ENCODE data around the gene ZNF423. TPM values are rescaled to one million over a fixed set of nuclear protein-coding genes. Genes with fewer than 3 reads are reported as not detected.

The ZNF423 gene
- total RNA-seq, 1 donor from 2014 or later = 10.6 TPM

DNA sequence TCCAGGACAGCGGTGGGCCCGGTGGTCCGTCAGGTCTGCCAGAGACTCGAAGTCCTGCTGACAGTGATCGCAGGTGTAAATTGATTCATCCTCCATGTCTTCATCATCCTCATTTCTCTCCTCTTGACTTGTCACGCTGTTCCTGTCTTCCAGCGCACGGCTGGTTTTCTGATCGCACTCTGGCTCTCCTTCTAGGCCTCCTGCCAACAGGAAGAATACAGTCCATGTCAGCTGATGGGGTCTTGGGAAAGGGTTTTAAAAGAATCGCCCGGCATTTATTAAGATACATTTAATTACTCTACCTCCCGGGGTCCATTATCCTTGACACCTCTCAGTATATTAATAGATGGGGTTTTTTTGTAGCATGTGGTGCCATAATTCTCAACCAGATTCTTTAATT is 125.1 kb downstream of the ZNF423 start:
- Mint-ChIP-seq H3K9me3 (ENCODE audit: unreplicated experiment) (peaks cover 10% of the 10 kb centered on the region), H3K36me3 (ENCODE audit: low read depth, unreplicated experiment) (peaks cover 19% of the 10 kb centered on the region), H3K4me3 (ENCODE audit: unreplicated experiment) (no peak overlapping the region), H3K27me3 (ENCODE audit: low read depth, unreplicated experiment) (no peaks in the 10 kb centered on the region), H3K4me1 (ENCODE audit: low read depth, unreplicated experiment) (no peaks in the 10 kb centered on the region), H3K27ac (ENCODE audit: unreplicated experiment) (no peak overlapping the region)
- H3K27me3 ChIP-seq (ENCODE audit: insufficient read depth, low read length) = no peaks in the 10 kb centered on the region
- TF ChIP-seq CTCF (IDR thresholded peaks at IDR 0.05; ENCODE audit: insufficient read depth, low read depth, low read length) (no peak), EZH2 (IDR thresholded peaks at IDR 0.05; ENCODE audit: insufficient read depth, low read length) (no peak)
- no peaks in the 10 kb centered on the region for H3K4me1 ChIP-seq (ENCODE audit: insufficient read depth, low read length)
- no peak overlapping the region for H3K27ac ChIP-seq (ENCODE audit: low read depth, low read length)
- H3K4me3 ChIP-seq (ENCODE audit: insufficient read depth, low read depth, low read length) = no peak overlapping the region
- H3K4me2 ChIP-seq (ENCODE audit: low read length) = no peak overlapping the region
- no peaks in the 10 kb centered on the region for H4K20me1 ChIP-seq (ENCODE audit: insufficient read depth, low read length)
- H3K9me3 ChIP-seq (ENCODE audit: insufficient read depth, low read depth, low read length) = peaks cover 4% of the 10 kb centered on the region
- no peaks in the 10 kb centered on the region for H3K79me2 ChIP-seq (ENCODE audit: insufficient read depth, low read length)
- H3K9ac ChIP-seq (ENCODE audit: low read length) = no peak overlapping the region
- H3K36me3 ChIP-seq (ENCODE audit: insufficient read depth, low read length) = peaks cover 2% of the 10 kb centered on the region
- DNase-seq (ENCODE audit: low read depth) = no peak
- H2AFZ ChIP-seq (ENCODE audit: low read depth, low read length) = no peak overlapping the region
- FAIRE-seq = no peak

DNA sequence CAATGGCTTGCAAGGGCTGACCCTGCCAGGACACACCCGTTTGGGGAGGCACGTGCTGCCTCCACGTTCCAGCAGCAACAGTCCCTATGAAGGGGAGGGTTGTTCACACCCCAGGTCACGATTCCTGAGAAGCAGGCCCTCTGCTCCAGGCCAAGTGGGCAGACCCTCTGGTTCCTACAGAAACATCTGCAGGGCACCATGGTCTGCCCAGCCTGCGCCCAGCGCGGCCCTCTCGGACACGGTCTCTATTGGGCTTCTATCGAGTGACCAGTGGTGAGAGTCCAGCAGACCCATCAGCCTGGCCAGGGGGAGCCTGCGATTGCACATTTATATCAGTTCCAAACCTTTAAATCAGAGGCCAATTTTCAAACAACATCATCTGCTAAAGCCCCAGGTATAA is 128.3 kb downstream of the ZNF423 start:
- H3K27me3 ChIP-seq (ENCODE audit: insufficient read depth, low read length) = no peaks in the 10 kb centered on the region
- Mint-ChIP-seq H3K27ac (ENCODE audit: unreplicated experiment) (no peak overlapping the region), H3K27me3 (ENCODE audit: low read depth, unreplicated experiment) (no peaks in the 10 kb centered on the region), H3K9me3 (ENCODE audit: unreplicated experiment) (peaks cover 10% of the 10 kb centered on the region), H3K4me1 (ENCODE audit: low read depth, unreplicated experiment) (no peaks in the 10 kb centered on the region), H3K36me3 (ENCODE audit: low read depth, unreplicated experiment) (peaks cover 15% of the 10 kb centered on the region), H3K4me3 (ENCODE audit: unreplicated experiment) (no peak overlapping the region)
- H4K20me1 ChIP-seq (ENCODE audit: insufficient read depth, low read length) = no peaks in the 10 kb centered on the region
- no peak overlapping the region for H3K9ac ChIP-seq (ENCODE audit: low read length)
- no peak for TF ChIP-seq CTCF (IDR thresholded peaks at IDR 0.05; ENCODE audit: insufficient read depth, low read depth, low read length)
- no peak for TF ChIP-seq EZH2 (IDR thresholded peaks at IDR 0.05; ENCODE audit: insufficient read depth, low read length)
- H3K4me1 ChIP-seq (ENCODE audit: insufficient read depth, low read length) = no peaks in the 10 kb centered on the region
- H3K9me3 ChIP-seq (ENCODE audit: insufficient read depth, low read depth, low read length) = peaks cover 4% of the 10 kb centered on the region
- no peak overlapping the region for H3K4me3 ChIP-seq (ENCODE audit: insufficient read depth, low read depth, low read length)
- no peak overlapping the region for H3K27ac ChIP-seq (ENCODE audit: low read depth, low read length)
- H2AFZ ChIP-seq (ENCODE audit: low read depth, low read length) = no peak overlapping the region
- H3K79me2 ChIP-seq (ENCODE audit: insufficient read depth, low read length) = no peaks in the 10 kb centered on the region
- H3K4me2 ChIP-seq (ENCODE audit: low read length) = no peak overlapping the region
- FAIRE-seq (no peak), DNase-seq (ENCODE audit: low read depth) (no peak)
- peaks cover 2% of the 10 kb centered on the region for H3K36me3 ChIP-seq (ENCODE audit: insufficient read depth, low read length)

DNA sequence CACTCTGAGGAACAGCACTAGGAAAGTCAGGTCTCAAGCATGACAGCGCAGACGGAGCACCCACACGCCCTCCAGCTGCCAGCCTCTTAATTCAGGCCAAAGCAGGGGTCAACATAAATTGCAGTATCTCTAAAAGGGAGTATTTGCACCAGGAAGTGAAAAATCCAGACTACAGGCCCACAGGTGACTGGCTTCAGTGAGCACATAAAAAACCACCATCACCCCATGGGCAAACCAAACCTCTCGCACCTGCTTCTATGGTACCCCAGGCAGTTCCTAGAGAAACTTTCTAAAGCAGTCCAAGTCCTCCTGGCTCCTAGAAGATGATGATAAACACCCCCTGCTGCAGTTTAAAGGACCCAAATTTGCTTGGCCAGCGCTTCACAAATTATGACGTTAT is 129.8 kb downstream of the ZNF423 start:
- Mint-ChIP-seq H3K9me3 (ENCODE audit: unreplicated experiment) (peaks cover 14% of the 10 kb centered on the region), H3K4me1 (ENCODE audit: low read depth, unreplicated experiment) (no peaks in the 10 kb centered on the region), H3K27ac (ENCODE audit: unreplicated experiment) (no peak overlapping the region), H3K27me3 (ENCODE audit: low read depth, unreplicated experiment) (no peaks in the 10 kb centered on the region), H3K36me3 (ENCODE audit: low read depth, unreplicated experiment) (peaks cover 15% of the 10 kb centered on the region), H3K4me3 (ENCODE audit: unreplicated experiment) (no peak overlapping the region)
- H3K36me3 ChIP-seq (ENCODE audit: insufficient read depth, low read length) = peaks cover 2% of the 10 kb centered on the region
- FAIRE-seq = no peak
- no peak overlapping the region for H3K27ac ChIP-seq (ENCODE audit: low read depth, low read length)
- no peaks in the 10 kb centered on the region for H3K79me2 ChIP-seq (ENCODE audit: insufficient read depth, low read length)
- no peak overlapping the region for H3K4me3 ChIP-seq (ENCODE audit: insufficient read depth, low read depth, low read length)
- H3K9ac ChIP-seq (ENCODE audit: low read length) = no peak overlapping the region
- no peak overlapping the region for H3K4me2 ChIP-seq (ENCODE audit: low read length)
- no peaks in the 10 kb centered on the region for H3K4me1 ChIP-seq (ENCODE audit: insufficient read depth, low read length)
- H4K20me1 ChIP-seq (ENCODE audit: insufficient read depth, low read length) = no peaks in the 10 kb centered on the region
- peaks cover 4% of the 10 kb centered on the region for H3K9me3 ChIP-seq (ENCODE audit: insufficient read depth, low read depth, low read length)
- no peak for TF ChIP-seq CTCF (IDR thresholded peaks at IDR 0.05; ENCODE audit: insufficient read depth, low read depth, low read length)
- no peak for TF ChIP-seq EZH2 (IDR thresholded peaks at IDR 0.05; ENCODE audit: insufficient read depth, low read length)
- DNase-seq (ENCODE audit: low read depth) = no peak
- H3K27me3 ChIP-seq (ENCODE audit: insufficient read depth, low read length) = no peaks in the 10 kb centered on the region
- H2AFZ ChIP-seq (ENCODE audit: low read depth, low read length) = no peak overlapping the region

All from astrocyte (in vitro differentiated cells and primary cell).